Measurements from ENCODE around the gene DGKA. TPM values are rescaled to one million over a fixed set of nuclear protein-coding genes. Genes with fewer than 3 reads are reported as not detected.

The DGKA gene
- polyA plus RNA-seq, 1 of the 3 experiments (the other 2 are of a cell fraction): 75.9 TPM

DNA sequence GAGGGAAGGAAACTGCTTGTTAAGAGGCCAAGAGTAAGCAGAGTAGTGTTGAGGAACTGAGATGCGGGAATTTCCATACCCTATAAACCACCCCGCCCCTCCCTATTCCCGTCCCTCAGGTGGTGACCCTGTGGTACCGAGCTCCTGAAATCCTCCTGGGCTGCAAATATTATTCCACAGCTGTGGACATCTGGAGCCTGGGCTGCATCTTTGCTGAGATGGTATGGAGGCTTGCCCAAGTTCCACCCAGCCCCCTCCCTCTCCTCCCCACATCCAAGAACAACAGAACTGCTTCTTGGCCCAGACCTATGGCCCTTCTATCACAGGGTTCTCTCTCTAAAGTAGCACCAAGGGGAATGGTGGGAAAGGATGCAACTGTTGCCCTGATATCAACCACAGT lies 38.4 kb downstream of the DGKA start:
- Histone ChIP-seq H3K27me3 (ENCODE audit: insufficient read depth) (no peaks in the 10 kb centered on the region), H3K9me2 (no peaks in the 10 kb centered on the region), H3K27ac (ENCODE audit: low read depth in 2 of 2, low read length in 1 of 2) (no peak overlapping the region), H3K9me3 (no peaks in the 10 kb centered on the region), H3K36me3 (replicated peaks in 1 of 2; ENCODE audit: control insufficient read depth in 1 of 2, insufficient read depth in 2 of 2, low read length in 1 of 2) (peaks cover 8 to 12% of the 10 kb centered on the region in 2 experiments), H3K4me2 (no peak overlapping the region), H3F3A (replicated peaks; ENCODE audit: insufficient read depth) (peaks cover 23% of the 10 kb centered on the region), H4K20me1 (ENCODE audit: insufficient read depth) (no peaks in the 10 kb centered on the region), H2AFZ (ENCODE audit: low read depth) (no peak overlapping the region), H3K9ac (no peak overlapping the region), H3K4me1 (ENCODE audit: control insufficient read depth in 1 of 2, insufficient read depth in 2 of 2, low read depth in 1 of 2, low read length in 1 of 2) (peaks cover 21 to 24% of the 10 kb centered on the region in 2 experiments; a peak in 3 of 4 replicates), H3K79me2 (ENCODE audit: insufficient read depth) (peaks cover 31% of the 10 kb centered on the region), H3K4me3 (ENCODE audit: low read depth in 2 of 2, low read length in 1 of 2) (no peak overlapping the region)
- no peak for DNase-seq
- CTCF ChIA-PET: interaction anchor here (1.9 kb wide), 1 partner anchor 30 kb away, joined by 12 read pairs; no protein-coding TSS in a partner anchor
- 91% methylated on average over 4 of the region's 4 CpGs for WGBS (ENCODE audit: low lambda C conversion rate)
- POLR2A ChIA-PET: no interaction called here
- TF ChIP-seq, protein P1, sequence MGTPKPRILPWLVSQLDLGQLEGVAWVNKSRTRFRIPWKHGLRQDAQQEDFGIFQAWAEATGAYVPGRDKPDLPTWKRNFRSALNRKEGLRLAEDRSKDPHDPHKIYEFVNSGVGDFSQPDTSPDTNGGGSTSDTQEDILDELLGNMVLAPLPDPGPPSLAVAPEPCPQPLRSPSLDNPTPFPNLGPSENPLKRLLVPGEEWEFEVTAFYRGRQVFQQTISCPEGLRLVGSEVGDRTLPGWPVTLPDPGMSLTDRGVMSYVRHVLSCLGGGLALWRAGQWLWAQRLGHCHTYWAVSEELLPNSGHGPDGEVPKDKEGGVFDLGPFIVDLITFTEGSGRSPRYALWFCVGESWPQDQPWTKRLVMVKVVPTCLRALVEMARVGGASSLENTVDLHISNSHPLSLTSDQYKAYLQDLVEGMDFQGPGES (IDR thresholded peaks at IDR 0.05; ENCODE audit: low read depth, low read length): no peak
- TF ChIP-seq EP300 (IDR thresholded peaks at IDR 0.05; ENCODE audit: borderline replicate concordance in 1 of 2, low read depth in 1 of 2, low read length in 1 of 2) (no peak), JUND (IDR thresholded peaks at IDR 0.05) (no peak), FOXJ3 (CRISPR knock-in tag; IDR thresholded peaks at IDR 0.05) (no peak), CHD2 (IDR thresholded peaks at IDR 0.05; ENCODE audit: low read length, partially characterized antibody) (no peak)

DNA sequence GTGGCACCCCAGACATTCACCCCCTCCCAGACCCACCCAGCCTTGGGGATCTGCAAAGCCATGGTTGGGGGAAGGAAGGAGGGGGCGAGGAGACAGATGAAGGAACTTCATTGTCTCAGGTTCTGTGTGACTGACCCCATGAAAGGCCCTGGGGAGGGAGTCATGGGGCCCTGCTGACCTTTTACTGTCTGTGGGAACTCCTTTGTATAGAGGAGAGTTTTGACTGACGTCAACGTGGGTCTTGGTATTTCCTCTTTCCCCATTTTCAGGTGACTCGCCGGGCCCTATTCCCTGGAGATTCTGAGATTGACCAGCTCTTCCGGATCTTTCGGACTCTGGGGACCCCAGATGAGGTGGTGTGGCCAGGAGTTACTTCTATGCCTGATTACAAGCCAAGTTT lies 39.8 kb downstream of the DGKA start:
- 94% methylated on average over 7 of the region's 7 CpGs for WGBS (ENCODE audit: low lambda C conversion rate)
- no peak overlapping the region for H3K27ac ChIP-seq (ENCODE audit: low read depth in 2 of 2, low read length in 1 of 2)
- H3F3A ChIP-seq (replicated peaks; ENCODE audit: insufficient read depth): peaks cover 22% of the 10 kb centered on the region
- ChIA-PET POLR2A (interaction anchor here (0.6 kb wide), 1 partner anchor 1271 kb away, joined by 3 read pairs; no protein-coding TSS in a partner anchor), CTCF (interaction anchor here (1.1 kb wide), 1 partner anchor 42 kb away, joined by 3 read pairs; no protein-coding TSS in a partner anchor)
- no peak overlapping the region for H3K4me2 ChIP-seq
- peaks cover 21 to 23% of the 10 kb centered on the region in 2 experiments; a peak in 3 of 4 replicates for H3K4me1 ChIP-seq (ENCODE audit: control insufficient read depth in 1 of 2, insufficient read depth in 2 of 2, low read depth in 1 of 2, low read length in 1 of 2)
- no peak overlapping the region for H3K9ac ChIP-seq
- DNase-seq: no peak
- no peaks in the 10 kb centered on the region for H3K9me2 ChIP-seq
- peaks cover 8 to 12% of the 10 kb centered on the region in 2 experiments for H3K36me3 ChIP-seq (replicated peaks in 1 of 2; ENCODE audit: control insufficient read depth in 1 of 2, insufficient read depth in 2 of 2, low read length in 1 of 2)
- no peaks in the 10 kb centered on the region for H3K27me3 ChIP-seq (ENCODE audit: insufficient read depth)
- H2AFZ ChIP-seq (ENCODE audit: low read depth): no peak overlapping the region
- H3K9me3 ChIP-seq: no peaks in the 10 kb centered on the region
- no peaks in the 10 kb centered on the region for H4K20me1 ChIP-seq (ENCODE audit: insufficient read depth)
- peaks cover 45% of the 10 kb centered on the region for H3K79me2 ChIP-seq (ENCODE audit: insufficient read depth)
- H3K4me3 ChIP-seq (ENCODE audit: low read depth in 2 of 2, low read length in 1 of 2): no peak overlapping the region
- TF ChIP-seq MEF2A (IDR thresholded peaks at IDR 0.05; ENCODE audit: borderline replicate concordance, low read depth): no peak
- TF ChIP-seq, protein P2, sequence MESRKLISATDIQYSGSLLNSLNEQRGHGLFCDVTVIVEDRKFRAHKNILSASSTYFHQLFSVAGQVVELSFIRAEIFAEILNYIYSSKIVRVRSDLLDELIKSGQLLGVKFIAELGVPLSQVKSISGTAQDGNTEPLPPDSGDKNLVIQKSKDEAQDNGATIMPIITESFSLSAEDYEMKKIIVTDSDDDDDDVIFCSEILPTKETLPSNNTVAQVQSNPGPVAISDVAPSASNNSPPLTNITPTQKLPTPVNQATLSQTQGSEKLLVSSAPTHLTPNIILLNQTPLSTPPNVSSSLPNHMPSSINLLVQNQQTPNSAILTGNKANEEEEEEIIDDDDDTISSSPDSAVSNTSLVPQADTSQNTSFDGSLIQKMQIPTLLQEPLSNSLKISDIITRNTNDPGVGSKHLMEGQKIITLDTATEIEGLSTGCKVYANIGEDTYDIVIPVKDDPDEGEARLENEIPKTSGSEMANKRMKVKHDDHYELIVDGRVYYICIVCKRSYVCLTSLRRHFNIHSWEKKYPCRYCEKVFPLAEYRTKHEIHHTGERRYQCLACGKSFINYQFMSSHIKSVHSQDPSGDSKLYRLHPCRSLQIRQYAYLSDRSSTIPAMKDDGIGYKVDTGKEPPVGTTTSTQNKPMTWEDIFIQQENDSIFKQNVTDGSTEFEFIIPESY (IDR thresholded peaks at IDR 0.05; ENCODE audit: borderline replicate concordance, low read depth): no peak
- TF ChIP-seq EZH2phosphoT487 (IDR thresholded peaks at IDR 0.05; ENCODE audit: borderline replicate concordance, low read depth): no peak
- TF ChIP-seq JUND (IDR thresholded peaks at IDR 0.05): no peak
- TF ChIP-seq TAF1 (IDR thresholded peaks at IDR 0.05; ENCODE audit: borderline replicate concordance, low read depth, low read length): no peak
- TF ChIP-seq SIN3A (IDR thresholded peaks at IDR 0.05; ENCODE audit: borderline replicate concordance, low read depth, low read length): no peak
- TF ChIP-seq RFX5 (IDR thresholded peaks at IDR 0.05; ENCODE audit: low read length): no peak
- no peak for TF ChIP-seq FOXM1 (IDR thresholded peaks at IDR 0.05; ENCODE audit: low read depth)
- no peak for TF ChIP-seq FOSL2 (IDR thresholded peaks at IDR 0.05; ENCODE audit: borderline replicate concordance, low read depth)
- TF ChIP-seq, protein P3, sequence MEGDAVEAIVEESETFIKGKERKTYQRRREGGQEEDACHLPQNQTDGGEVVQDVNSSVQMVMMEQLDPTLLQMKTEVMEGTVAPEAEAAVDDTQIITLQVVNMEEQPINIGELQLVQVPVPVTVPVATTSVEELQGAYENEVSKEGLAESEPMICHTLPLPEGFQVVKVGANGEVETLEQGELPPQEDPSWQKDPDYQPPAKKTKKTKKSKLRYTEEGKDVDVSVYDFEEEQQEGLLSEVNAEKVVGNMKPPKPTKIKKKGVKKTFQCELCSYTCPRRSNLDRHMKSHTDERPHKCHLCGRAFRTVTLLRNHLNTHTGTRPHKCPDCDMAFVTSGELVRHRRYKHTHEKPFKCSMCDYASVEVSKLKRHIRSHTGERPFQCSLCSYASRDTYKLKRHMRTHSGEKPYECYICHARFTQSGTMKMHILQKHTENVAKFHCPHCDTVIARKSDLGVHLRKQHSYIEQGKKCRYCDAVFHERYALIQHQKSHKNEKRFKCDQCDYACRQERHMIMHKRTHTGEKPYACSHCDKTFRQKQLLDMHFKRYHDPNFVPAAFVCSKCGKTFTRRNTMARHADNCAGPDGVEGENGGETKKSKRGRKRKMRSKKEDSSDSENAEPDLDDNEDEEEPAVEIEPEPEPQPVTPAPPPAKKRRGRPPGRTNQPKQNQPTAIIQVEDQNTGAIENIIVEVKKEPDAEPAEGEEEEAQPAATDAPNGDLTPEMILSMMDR (IDR thresholded peaks at IDR 0.05): no peak
- TF ChIP-seq, protein P4, sequence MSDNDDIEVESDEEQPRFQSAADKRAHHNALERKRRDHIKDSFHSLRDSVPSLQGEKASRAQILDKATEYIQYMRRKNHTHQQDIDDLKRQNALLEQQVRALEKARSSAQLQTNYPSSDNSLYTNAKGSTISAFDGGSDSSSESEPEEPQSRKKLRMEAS (IDR thresholded peaks at IDR 0.05; ENCODE audit: low read depth): no peak
- no peak for TF ChIP-seq FOXJ3 (CRISPR knock-in tag; IDR thresholded peaks at IDR 0.05)
- TF ChIP-seq, protein P5, sequence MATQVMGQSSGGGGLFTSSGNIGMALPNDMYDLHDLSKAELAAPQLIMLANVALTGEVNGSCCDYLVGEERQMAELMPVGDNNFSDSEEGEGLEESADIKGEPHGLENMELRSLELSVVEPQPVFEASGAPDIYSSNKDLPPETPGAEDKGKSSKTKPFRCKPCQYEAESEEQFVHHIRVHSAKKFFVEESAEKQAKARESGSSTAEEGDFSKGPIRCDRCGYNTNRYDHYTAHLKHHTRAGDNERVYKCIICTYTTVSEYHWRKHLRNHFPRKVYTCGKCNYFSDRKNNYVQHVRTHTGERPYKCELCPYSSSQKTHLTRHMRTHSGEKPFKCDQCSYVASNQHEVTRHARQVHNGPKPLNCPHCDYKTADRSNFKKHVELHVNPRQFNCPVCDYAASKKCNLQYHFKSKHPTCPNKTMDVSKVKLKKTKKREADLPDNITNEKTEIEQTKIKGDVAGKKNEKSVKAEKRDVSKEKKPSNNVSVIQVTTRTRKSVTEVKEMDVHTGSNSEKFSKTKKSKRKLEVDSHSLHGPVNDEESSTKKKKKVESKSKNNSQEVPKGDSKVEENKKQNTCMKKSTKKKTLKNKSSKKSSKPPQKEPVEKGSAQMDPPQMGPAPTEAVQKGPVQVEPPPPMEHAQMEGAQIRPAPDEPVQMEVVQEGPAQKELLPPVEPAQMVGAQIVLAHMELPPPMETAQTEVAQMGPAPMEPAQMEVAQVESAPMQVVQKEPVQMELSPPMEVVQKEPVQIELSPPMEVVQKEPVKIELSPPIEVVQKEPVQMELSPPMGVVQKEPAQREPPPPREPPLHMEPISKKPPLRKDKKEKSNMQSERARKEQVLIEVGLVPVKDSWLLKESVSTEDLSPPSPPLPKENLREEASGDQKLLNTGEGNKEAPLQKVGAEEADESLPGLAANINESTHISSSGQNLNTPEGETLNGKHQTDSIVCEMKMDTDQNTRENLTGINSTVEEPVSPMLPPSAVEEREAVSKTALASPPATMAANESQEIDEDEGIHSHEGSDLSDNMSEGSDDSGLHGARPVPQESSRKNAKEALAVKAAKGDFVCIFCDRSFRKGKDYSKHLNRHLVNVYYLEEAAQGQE (IDR thresholded peaks at IDR 0.05; ENCODE audit: low read depth, low read length): no peak
- no peak for TF ChIP-seq EP300 (IDR thresholded peaks at IDR 0.05; ENCODE audit: borderline replicate concordance in 1 of 2, low read depth in 1 of 2, low read length in 1 of 2)
- TF ChIP-seq RAD21 (IDR thresholded peaks at IDR 0.05; ENCODE audit: low read length): no peak
- TF ChIP-seq RXRA (IDR thresholded peaks at IDR 0.05; ENCODE audit: borderline replicate concordance, low read depth): no peak
